GM12878 (cell line): ENCODE data around the gene CYTH2. TPM values are rescaled to one million over a fixed set of nuclear protein-coding genes. Genes with fewer than 3 reads are reported as not detected.
A peak's percentile ranks its signal among the peaks of the same experiment; 100 is the strongest.

Experiments
- BCLAF1 ChIP-seq: fragments of 450-650 bp; IDR thresholded peaks from 2 replicates; pipeline ENCODE4 v1.6.1; 2017; ENCODE audit warnings: antibody characterized with exemption, mild to moderate bottlenecking, moderate library complexity
- ELK1 ChIP-seq: IDR thresholded peaks from 2 replicates; pipeline ENCODE4 v1.6.1; 2012; ENCODE audit warnings: low read depth, low read length, improper control_type of control experiment
- IKZF2 ChIP-seq, 2 experiments: fragments of 450-650 bp; IDR thresholded peaks; 2 replicates each; pipeline ENCODE4 v1.6.1; 2017; ENCODE audit warnings: mild to moderate bottlenecking in 2 of 2, moderate library complexity in 2 of 2
- IRF3 ChIP-seq: fragments of 450-650 bp; IDR thresholded peaks from 2 replicates; pipeline ENCODE4 v1.6.1; 2014; ENCODE audit warnings: mild to moderate bottlenecking
- IRF5 ChIP-seq: fragments of 450-650 bp; IDR thresholded peaks from 2 replicates; pipeline ENCODE4 v1.6.1; 2017; ENCODE audit warnings: borderline replicate concordance
- JUNB ChIP-seq: IDR thresholded peaks from 2 replicates; pipeline ENCODE4 v1.6.1; 2016; ENCODE audit warnings: antibody characterized with exemption, mild to moderate bottlenecking
- MTA3 ChIP-seq: IDR thresholded peaks from 2 replicates; pipeline ENCODE4 v1.6.1; 2012; ENCODE audit warnings: low read length, inconsistent platforms, borderline replicate concordance
- NFYA ChIP-seq: IDR thresholded peaks from 2 replicates; pipeline ENCODE4 v1.6.1; 2011; ENCODE audit warnings: low read depth, mild to moderate bottlenecking, low read length, improper control_type of control experiment, borderline replicate concordance
- PAX5 ChIP-seq: IDR thresholded peaks from 2 replicates; pipeline ENCODE4 v1.6.1; 2011; ENCODE audit warnings: low read depth, low read length, borderline replicate concordance
- RELA ChIP-seq: fragments of 450-650 bp; IDR thresholded peaks from 2 replicates; pipeline ENCODE4 v1.8.0; 2014; ENCODE audit warnings: borderline replicate concordance; ENCODE audit not compliant: partially characterized antibody
- SMAD5 ChIP-seq: IDR thresholded peaks from 2 replicates; pipeline ENCODE4 v1.6.1; 2016; ENCODE audit warnings: antibody characterized with exemption, low read depth
- STAT3 ChIP-seq: IDR thresholded peaks from 2 replicates; pipeline ENCODE4 v1.6.1; 2011; ENCODE audit warnings: low read depth, low read length, improper control_type of control experiment
- ZBED1 ChIP-seq: IDR thresholded peaks from 2 replicates; pipeline ENCODE4 v1.6.1; 2016; ENCODE audit warnings: borderline replicate concordance
- polyA plus RNA-seq, 11 experiments: library from polyadenylated mRNA; depleted of rRNA in 4 of 11; unstranded in 6 of 11; stranded (reverse) in 5 of 11; fragments of >200 nt; fragmentation: Nextera tagmentation in 4 of 11; fragmentation: Illumina TruSeq in 1 of 11; extraction: Ambion mirVana in 4 of 11; extraction: Trizol in 1 of 11; gene quantifications; 1 replicate in 1 of 11; 2 replicates in 10 of 11; pipeline versions ENCODE4 v1.2.1 to v1.2.3, GENCODE V29; 2011 to 2016; ENCODE audit warnings: inconsistent platforms in 2 of 11, missing spikeins in 2 of 11, low read depth in 1 of 11
- total RNA-seq, 4 experiments: library from RNA; depleted of rRNA in 3 of 4; stranded (reverse); fragments of >200 nt in 3 of 4; fragmentation: Illumina TruSeq in 1 of 4; extraction: Trizol in 1 of 4; gene quantifications; 2 replicates each; pipeline versions ENCODE4 v1.2.1 to v1.2.3, GENCODE V29; 2013 to 2021
- TF ChIP-seq, protein P1 (sequence below): fragments of 150-350 bp; IDR thresholded peaks from 2 replicates; pipeline ENCODE4 v1.6.1; 2014; ENCODE audit warnings: mild to moderate bottlenecking, low read depth, low read length
- TF ChIP-seq, protein P2 (sequence below): IDR thresholded peaks from 2 replicates; pipeline ENCODE4 v1.6.1; 2011; ENCODE audit warnings: low read depth, mild to moderate bottlenecking, low read length, moderate library complexity, borderline replicate concordance; ENCODE audit errors: extremely low read depth

Gene CYTH2
- total and polyA plus RNA-seq, 10 of the 15 experiments (the other 5 are each of a cell fraction or from before 2014, with no cell fraction given) = 1.3 to 31.9 (median 22.2) TPM

- no peak; the same call in 1 of the 2 replicates for TF ChIP-seq NFYA
- TF ChIP-seq RELA = no peak
- TF ChIP-seq JUNB = no peak
- TF ChIP-seq SMAD5 = no peak
- peak; percentile 55 for TF ChIP-seq ELK1
- TF ChIP-seq BCLAF1 = no peak
- TF ChIP-seq ZBED1 = no peak
- TF ChIP-seq PAX5 = no peak
- TF ChIP-seq IKZF2 (IDR thresholded peaks at IDR 0.05) = no peak
- TF ChIP-seq IRF3 = peak; percentile 98
- TF ChIP-seq, protein P1, sequence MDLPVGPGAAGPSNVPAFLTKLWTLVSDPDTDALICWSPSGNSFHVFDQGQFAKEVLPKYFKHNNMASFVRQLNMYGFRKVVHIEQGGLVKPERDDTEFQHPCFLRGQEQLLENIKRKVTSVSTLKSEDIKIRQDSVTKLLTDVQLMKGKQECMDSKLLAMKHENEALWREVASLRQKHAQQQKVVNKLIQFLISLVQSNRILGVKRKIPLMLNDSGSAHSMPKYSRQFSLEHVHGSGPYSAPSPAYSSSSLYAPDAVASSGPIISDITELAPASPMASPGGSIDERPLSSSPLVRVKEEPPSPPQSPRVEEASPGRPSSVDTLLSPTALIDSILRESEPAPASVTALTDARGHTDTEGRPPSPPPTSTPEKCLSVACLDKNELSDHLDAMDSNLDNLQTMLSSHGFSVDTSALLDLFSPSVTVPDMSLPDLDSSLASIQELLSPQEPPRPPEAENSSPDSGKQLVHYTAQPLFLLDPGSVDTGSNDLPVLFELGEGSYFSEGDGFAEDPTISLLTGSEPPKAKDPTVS = no peak
- 0 out of 2 replicates have a peak, but pooled peaks have one; percentile 11 for TF ChIP-seq STAT3
- TF ChIP-seq, protein P2, sequence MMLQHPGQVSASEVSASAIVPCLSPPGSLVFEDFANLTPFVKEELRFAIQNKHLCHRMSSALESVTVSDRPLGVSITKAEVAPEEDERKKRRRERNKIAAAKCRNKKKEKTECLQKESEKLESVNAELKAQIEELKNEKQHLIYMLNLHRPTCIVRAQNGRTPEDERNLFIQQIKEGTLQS = no peak
- TF ChIP-seq MTA3 = no peak
- TF ChIP-seq IRF5 = no peak
- TF ChIP-seq, all 136 proteins: peak for 35
Measured at GRCh38 chr19:48468772-48469288, 339 bp upstream of the CYTH2 start (continued).
